Measurements from ENCODE around the gene SH2B2.

SH2B2 gene

GRCh38 chr7:102268635-102269034, 18.0 kb upstream of the SH2B2 start:
- no peak for DNase-seq

- no peak for DNase-seq
Measured at GRCh38 chr7:102270178-102270887, 16.3 kb upstream of the SH2B2 start.

GRCh38 chr7:102271158-102271798, 15.4 kb upstream of the SH2B2 start:
- no peak for DNase-seq

- DNase-seq = peak; percentile 54 to 78 (median 67)
Measured at GRCh38 chr7:102272075-102272916, 14.4 kb upstream of the SH2B2 start.

- DNase-seq = no peak
Measured at GRCh38 chr7:102272917-102273748, 13.5 kb upstream of the SH2B2 start.

- DNase-seq = no peak
Measured at GRCh38 chr7:102273749-102274712, 12.6 kb upstream of the SH2B2 start.

- no peak for DNase-seq
Measured at GRCh38 chr7:102275123-102275703, 11.5 kb upstream of the SH2B2 start.

- DNase-seq = no peak
Measured at GRCh38 chr7:102277901-102278300, 8.8 kb upstream of the SH2B2 start.

- peak; percentile 15 to 34 (median 26) for DNase-seq
Measured at GRCh38 chr7:102279537-102280400, 6.9 kb upstream of the SH2B2 start.

GRCh38 chr7:102280521-102280920, 6.1 kb upstream of the SH2B2 start:
- DNase-seq = no peak

GRCh38 chr7:102281785-102282184, 4.9 kb upstream of the SH2B2 start:
- no peak for DNase-seq

GRCh38 chr7:102282465-102283362, 4.0 kb upstream of the SH2B2 start:
- DNase-seq = no peak

GRCh38 chr7:102283477-102284189, 3.0 kb upstream of the SH2B2 start:
- DNase-seq = no peak

GRCh38 chr7:102284399-102284798, 2.3 kb upstream of the SH2B2 start:
- no peak for DNase-seq

GRCh38 chr7:102284891-102285539, 1.7 kb upstream of the SH2B2 start:
- no peak for DNase-seq

- no peak for DNase-seq
Measured at GRCh38 chr7:102285540-102286236, 980 bp upstream of the SH2B2 start.
